Immature natural killer cell (primary cell): ENCODE results near the gene APBB1IP. TPM values are rescaled to one million over a fixed set of nuclear protein-coding genes. Genes with fewer than 3 reads are reported as not detected.

Experiments
- polyA plus RNA-seq, 3 donors: library from polyadenylated mRNA; unstranded; fragments of 300-500 nt; fragmentation: Illumina TruSeq; gene quantifications; one replicate each; pipeline ENCODE4 v1.2.3, GENCODE V29; 2021

The APBB1IP gene
- polyA plus RNA-seq, 3 donors from 2014 or later = 22.0 to 83.5 (median 29.8) TPM

Other genes starting within 250 kb of the APBB1IP start
- not detected for gene GAD2, start 221.6 kb upstream of the APBB1IP start, polyA plus RNA-seq